ENCODE results near the gene TCF7L1.

Gene TCF7L1

GRCh38 chr2:85167479-85167878, 34.3 kb downstream of the TCF7L1 start:
- no peak overlapping the region for H3K27ac ChIP-seq (replicated peaks)
- peaks cover 7% of the 10 kb centered on the region for H3K27me3 ChIP-seq (ENCODE audit: insufficient read depth, poor library complexity, severe bottlenecking)
- no peak overlapping the region for H3K4me3 ChIP-seq (replicated peaks; ENCODE audit: insufficient read depth, low read length)
- no peak for DNase-seq (ENCODE audit: low read depth in 1 of 2, low spot score in 1 of 2)
- TF ChIP-seq, protein P1, sequence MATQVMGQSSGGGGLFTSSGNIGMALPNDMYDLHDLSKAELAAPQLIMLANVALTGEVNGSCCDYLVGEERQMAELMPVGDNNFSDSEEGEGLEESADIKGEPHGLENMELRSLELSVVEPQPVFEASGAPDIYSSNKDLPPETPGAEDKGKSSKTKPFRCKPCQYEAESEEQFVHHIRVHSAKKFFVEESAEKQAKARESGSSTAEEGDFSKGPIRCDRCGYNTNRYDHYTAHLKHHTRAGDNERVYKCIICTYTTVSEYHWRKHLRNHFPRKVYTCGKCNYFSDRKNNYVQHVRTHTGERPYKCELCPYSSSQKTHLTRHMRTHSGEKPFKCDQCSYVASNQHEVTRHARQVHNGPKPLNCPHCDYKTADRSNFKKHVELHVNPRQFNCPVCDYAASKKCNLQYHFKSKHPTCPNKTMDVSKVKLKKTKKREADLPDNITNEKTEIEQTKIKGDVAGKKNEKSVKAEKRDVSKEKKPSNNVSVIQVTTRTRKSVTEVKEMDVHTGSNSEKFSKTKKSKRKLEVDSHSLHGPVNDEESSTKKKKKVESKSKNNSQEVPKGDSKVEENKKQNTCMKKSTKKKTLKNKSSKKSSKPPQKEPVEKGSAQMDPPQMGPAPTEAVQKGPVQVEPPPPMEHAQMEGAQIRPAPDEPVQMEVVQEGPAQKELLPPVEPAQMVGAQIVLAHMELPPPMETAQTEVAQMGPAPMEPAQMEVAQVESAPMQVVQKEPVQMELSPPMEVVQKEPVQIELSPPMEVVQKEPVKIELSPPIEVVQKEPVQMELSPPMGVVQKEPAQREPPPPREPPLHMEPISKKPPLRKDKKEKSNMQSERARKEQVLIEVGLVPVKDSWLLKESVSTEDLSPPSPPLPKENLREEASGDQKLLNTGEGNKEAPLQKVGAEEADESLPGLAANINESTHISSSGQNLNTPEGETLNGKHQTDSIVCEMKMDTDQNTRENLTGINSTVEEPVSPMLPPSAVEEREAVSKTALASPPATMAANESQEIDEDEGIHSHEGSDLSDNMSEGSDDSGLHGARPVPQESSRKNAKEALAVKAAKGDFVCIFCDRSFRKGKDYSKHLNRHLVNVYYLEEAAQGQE (IDR thresholded peaks at IDR 0.05; ENCODE audit: insufficient replicate concordance, low read depth), result no peak
- no peak for TF ChIP-seq POLR2AphosphoS5 (IDR thresholded peaks at IDR 0.05; ENCODE audit: low read depth)
- TF ChIP-seq GABPA (IDR thresholded peaks at IDR 0.05; ENCODE audit: low read depth), result no peak
- TF ChIP-seq CTCF (IDR thresholded peaks at IDR 0.05; ENCODE audit: insufficient read depth, low read length), result no peak
- no peak for TF ChIP-seq SPI1 (IDR thresholded peaks at IDR 0.05; ENCODE audit: borderline replicate concordance, low read depth)

DNA sequence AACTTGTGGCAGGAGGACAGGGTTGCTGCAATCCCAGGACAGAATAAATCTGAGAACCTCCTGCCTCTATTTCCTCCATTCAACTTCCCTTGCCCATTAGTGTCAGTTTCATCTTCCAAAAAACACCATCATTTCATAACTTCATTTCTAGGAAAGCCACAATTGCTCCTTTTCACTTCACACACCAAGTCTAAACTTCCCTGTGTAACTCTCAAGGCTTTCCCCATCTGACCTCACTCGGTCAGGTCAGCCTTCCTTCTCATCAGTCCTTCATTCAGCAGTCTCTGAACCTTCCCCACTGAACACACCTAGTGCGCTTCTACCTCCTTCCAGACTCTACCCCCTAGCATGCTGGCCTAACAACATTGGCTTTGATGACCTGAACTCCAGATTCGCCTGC, 35.8 kb downstream of the TCF7L1 start:
- Histone ChIP-seq H3K27ac (replicated peaks) (no peak overlapping the region), H3K27me3 (ENCODE audit: insufficient read depth, poor library complexity, severe bottlenecking) (peaks cover 7% of the 10 kb centered on the region), H3K4me3 (replicated peaks; ENCODE audit: insufficient read depth, low read length) (no peak overlapping the region)
- TF ChIP-seq, protein P1 (IDR thresholded peaks at IDR 0.05; ENCODE audit: insufficient replicate concordance, low read depth), result no peak
- TF ChIP-seq GABPA (IDR thresholded peaks at IDR 0.05; ENCODE audit: low read depth), result no peak
- TF ChIP-seq CTCF (IDR thresholded peaks at IDR 0.05; ENCODE audit: insufficient read depth, low read length), result no peak
- no peak for TF ChIP-seq SPI1 (IDR thresholded peaks at IDR 0.05; ENCODE audit: borderline replicate concordance, low read depth)
- TF ChIP-seq POLR2AphosphoS5 (IDR thresholded peaks at IDR 0.05; ENCODE audit: low read depth), result no peak
- DNase-seq (ENCODE audit: low read depth in 1 of 2, low spot score in 1 of 2), result no peak

GRCh38 chr2:85169581-85169980, 36.4 kb downstream of the TCF7L1 start:
- TF ChIP-seq GABPA (IDR thresholded peaks at IDR 0.05; ENCODE audit: low read depth) (no peak), CTCF (IDR thresholded peaks at IDR 0.05; ENCODE audit: insufficient read depth, low read length) (no peak), POLR2AphosphoS5 (IDR thresholded peaks at IDR 0.05; ENCODE audit: low read depth) (no peak), SPI1 (IDR thresholded peaks at IDR 0.05; ENCODE audit: borderline replicate concordance, low read depth) (no peak)
- TF ChIP-seq, protein P1 (IDR thresholded peaks at IDR 0.05; ENCODE audit: insufficient replicate concordance, low read depth), result no peak
- Histone ChIP-seq H3K27me3 (ENCODE audit: insufficient read depth, poor library complexity, severe bottlenecking) (peaks cover 5% of the 10 kb centered on the region), H3K4me3 (replicated peaks; ENCODE audit: insufficient read depth, low read length) (no peak overlapping the region), H3K27ac (replicated peaks) (no peak overlapping the region)
- DNase-seq (ENCODE audit: low read depth in 1 of 2, low spot score in 1 of 2), result no peak

Measured in HL-60 (cell line).